H1 (cell line): Measurements from ENCODE around the gene SLC23A2. TPM values are rescaled to one million over a fixed set of nuclear protein-coding genes. Genes with fewer than 3 reads are reported as not detected.

Source experiments
- CHD7 ChIP-seq: fragments of 300-600 bp; sonication (generic); IDR thresholded peaks from 2 replicates; pipeline ENCODE4 v1.7.1; 2012; ENCODE audit warnings: low read length, moderate library complexity, mild to moderate bottlenecking, inconsistent platforms; ENCODE audit not compliant: insufficient replicate concordance
- E2F6 ChIP-seq: IDR thresholded peaks from 2 replicates; pipeline ENCODE4 v1.6.1; 2012; ENCODE audit warnings: inconsistent platforms
- FOSL1 ChIP-seq: IDR thresholded peaks from 2 replicates; pipeline ENCODE4 v1.6.1; 2011; ENCODE audit warnings: mild to moderate bottlenecking, low read depth, low read length, moderate library complexity; ENCODE audit not compliant: insufficient read depth
- KDM5A ChIP-seq: fragments of 200-600 bp; IDR thresholded peaks from 2 replicates; pipeline ENCODE4 v1.7.1; 2012; ENCODE audit warnings: mild to moderate bottlenecking, low read length, inconsistent platforms, mixed read lengths
- RBBP5 ChIP-seq: IDR thresholded peaks from 2 replicates; pipeline ENCODE4 v1.7.1; 2012; ENCODE audit warnings: low read depth, mild to moderate bottlenecking, inconsistent platforms, low read length, moderate library complexity, borderline replicate concordance
- TAF1 ChIP-seq: IDR thresholded peaks from 2 replicates; pipeline ENCODE4 v1.6.1; 2011; ENCODE audit warnings: mild to moderate bottlenecking, low read depth, low read length
- TCF12 ChIP-seq: IDR thresholded peaks from 2 replicates; pipeline ENCODE4 v1.6.1; 2011; ENCODE audit warnings: low read depth, mild to moderate bottlenecking, low read length
- polyA plus RNA-seq, 7 experiments: library from polyadenylated mRNA; depleted of rRNA in 3 of 7; stranded (reverse) in 5 of 7; unstranded in 2 of 7; fragments of >200 nt in 5 of 7; fragments of 200-250 nt in 2 of 7; gene quantifications; 1 replicate in 5 of 7; 2 replicates in 1 of 7; 4 replicates in 1 of 7; pipeline versions ENCODE4 v1.2.1 to v1.2.3, GENCODE V29; 2011 to 2013; ENCODE audit warnings: missing spikeins in 2 of 7, mixed read lengths in 2 of 7
- total RNA-seq: library from RNA; stranded (reverse); fragmentation: NEBNext Ultra II Directional; extraction: Animal tissue kit (Norgen Biotek cat#: 25700); gene quantifications from 2 replicates; pipeline ENCODE4 v1.2.1, GENCODE V29; 2021
- TF ChIP-seq, protein P1 (sequence below), 3 experiments: IDR thresholded peaks; 1 replicate in 2 of 3; 2 replicates in 1 of 3; pipeline versions ENCODE4 v1.5.1 to v1.6.1; 2011; ENCODE audit warnings: low read length in 3 of 3, mild to moderate bottlenecking in 3 of 3, inconsistent platforms in 2 of 3, low read depth in 1 of 3, moderate library complexity in 1 of 3; ENCODE audit not compliant: insufficient read depth in 1 of 3; ENCODE audit errors: control extremely low read depth in 1 of 3

SLC23A2 gene
- total and polyA plus RNA-seq, 2 of the 8 experiments (the other 6 are each of a cell fraction or from before 2014, with no cell fraction given) = 17.0 to 18.6 TPM

GRCh38 chr20:4950841-4951240 is 50.5 kb downstream of the SLC23A2 start (continued):
- TF ChIP-seq CHD7 (no peak), FOSL1 (no peak), E2F6 (no peak), TCF12 (no peak), KDM5A (no peak), TAF1 (no peak), RBBP5 (no peak)
- TF ChIP-seq, protein P1, sequence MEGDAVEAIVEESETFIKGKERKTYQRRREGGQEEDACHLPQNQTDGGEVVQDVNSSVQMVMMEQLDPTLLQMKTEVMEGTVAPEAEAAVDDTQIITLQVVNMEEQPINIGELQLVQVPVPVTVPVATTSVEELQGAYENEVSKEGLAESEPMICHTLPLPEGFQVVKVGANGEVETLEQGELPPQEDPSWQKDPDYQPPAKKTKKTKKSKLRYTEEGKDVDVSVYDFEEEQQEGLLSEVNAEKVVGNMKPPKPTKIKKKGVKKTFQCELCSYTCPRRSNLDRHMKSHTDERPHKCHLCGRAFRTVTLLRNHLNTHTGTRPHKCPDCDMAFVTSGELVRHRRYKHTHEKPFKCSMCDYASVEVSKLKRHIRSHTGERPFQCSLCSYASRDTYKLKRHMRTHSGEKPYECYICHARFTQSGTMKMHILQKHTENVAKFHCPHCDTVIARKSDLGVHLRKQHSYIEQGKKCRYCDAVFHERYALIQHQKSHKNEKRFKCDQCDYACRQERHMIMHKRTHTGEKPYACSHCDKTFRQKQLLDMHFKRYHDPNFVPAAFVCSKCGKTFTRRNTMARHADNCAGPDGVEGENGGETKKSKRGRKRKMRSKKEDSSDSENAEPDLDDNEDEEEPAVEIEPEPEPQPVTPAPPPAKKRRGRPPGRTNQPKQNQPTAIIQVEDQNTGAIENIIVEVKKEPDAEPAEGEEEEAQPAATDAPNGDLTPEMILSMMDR (IDR thresholded peaks at IDR 0.05; ENCODE audit: control extremely low read depth in 1 of 3, insufficient read depth in 1 of 3, low read depth in 1 of 3, low read length in 3 of 3) = no peak
